A549 (cell line): Measurements from ENCODE around the gene SRD5A3.

Experiments used
- BHLHE40 ChIP-seq: IDR thresholded peaks from 2 replicates; pipeline ENCODE4 v1.6.1; 2012; ENCODE audit warnings: low read depth, low read length, inconsistent platforms
- CBX8 ChIP-seq: fragments of 200-600 bp; sonication (generic); IDR thresholded peaks from 2 replicates; pipeline ENCODE4 v1.6.1; 2016
- CEBPB ChIP-seq, 2 experiments: fragments of >200 bp in 1 of 2; sonication (Bioruptor Twin) in 1 of 2; formaldehyde crosslinking in 1 of 2; IDR thresholded peaks; 2 replicates each; pipeline ENCODE4 v1.6.1; 2012 to 2016
- CHD2 ChIP-seq: fragments of 150-350 bp; IDR thresholded peaks from 2 replicates; pipeline ENCODE4 v1.6.1; 2014; ENCODE audit warnings: low read length; ENCODE audit not compliant: partially characterized antibody
- CTCF ChIP-seq: fragments of >200 bp; sonication (Bioruptor Twin); formaldehyde crosslinking; IDR thresholded peaks from 3 replicates; pipeline ENCODE4 v1.5.1; 2016
- EP300 ChIP-seq, 2 experiments: fragments of >200 bp; sonication (Bioruptor Twin); formaldehyde crosslinking; IDR thresholded peaks; 2 replicates in 1 of 2; 3 replicates in 1 of 2; pipeline ENCODE4 v1.6.1; 2016 to 2017
- KDM1A ChIP-seq: fragments of 200-600 bp; sonication (generic); IDR thresholded peaks from 2 replicates; pipeline ENCODE4 v1.6.1; 2016; ENCODE audit warnings: low read depth, mild to moderate bottlenecking
- POLR2A ChIP-seq: IDR thresholded peaks from 2 replicates; pipeline ENCODE4 v1.6.1; 2012; ENCODE audit warnings: mild to moderate bottlenecking, low read length
- RAD21 ChIP-seq, 2 experiments: fragments of >200 bp in 1 of 2; sonication (Bioruptor Twin) in 1 of 2; formaldehyde crosslinking in 1 of 2; IDR thresholded peaks in 1 of 2; conservative IDR thresholded peaks in 1 of 2; 2 replicates in 1 of 2; 3 replicates in 1 of 2; pipeline ENCODE4 v1.6.1; 2012 to 2018; ENCODE audit warnings: inconsistent platforms in 1 of 2
- ZC3H11A ChIP-seq: fragments of 450-650 bp; IDR thresholded peaks from 2 replicates; pipeline ENCODE4 v1.6.1; 2014; ENCODE audit warnings: antibody characterized with exemption, mild to moderate bottlenecking

GRCh38 chr4:55369968-55370367, 23.9 kb downstream of the SRD5A3 start:
- TF ChIP-seq POLR2A (no peak), CTCF (no peak), EP300 (IDR thresholded peaks at IDR 0.05) (no peak), RAD21 (conservative IDR thresholded peaks at IDR 0.05 in 1 of 2, IDR thresholded peaks at IDR 0.05 in 1 of 2) (no peak), ZC3H11A (no peak), BHLHE40 (no peak), CBX8 (no peak), CHD2 (no peak), CEBPB (IDR thresholded peaks at IDR 0.05) (no peak), KDM1A (no peak)
